Thoracic aorta (tissue), 2 donors: ENCODE data around the gene CTF1. TPM values are rescaled to one million over a fixed set of nuclear protein-coding genes. Genes with fewer than 3 reads are reported as not detected.
A peak's percentile ranks its signal among the peaks of the same experiment; 100 is the strongest.

Experiments
- ATAC-seq: fragments of 150-250 bp; one replicate; pipeline ENCODE4 v1.8.0; 2017; ENCODE audit warnings: low read depth; ENCODE audit not compliant: insufficient number of reproducible peaks, low FRiP score
- DNase-seq: peaks from one replicate; pipeline ENCODE4 v3.0.0-alpha.2; 2020; ENCODE audit warnings: low spot score
- H3K27ac ChIP-seq, 2 donors: fragments of 200-600 bp; sonication (generic); 1 replicate in 1 of 2; 2 replicates in 1 of 2; pipeline ENCODE4 v1.5.1; 2016; ENCODE audit warnings: mild to moderate bottlenecking in 2 of 2, moderate library complexity in 2 of 2
- H3K27me3 ChIP-seq: fragments of 200-600 bp; sonication (generic); replicated peaks from 2 replicates; pipeline ENCODE4 v1.6.0; 2016; ENCODE audit warnings: mild to moderate bottlenecking; ENCODE audit not compliant: insufficient read depth
- H3K36me3 ChIP-seq: fragments of 200-600 bp; sonication (generic); one replicate; pipeline ENCODE4 v1.5.1; 2016
- H3K4me1 ChIP-seq, 2 donors: fragments of 200-600 bp; sonication (generic); 1 replicate in 1 of 2; 2 replicates in 1 of 2; pipeline versions ENCODE4 v1.5.1 to v1.6.0; 2016; ENCODE audit warnings: low read depth in 2 of 2, mild to moderate bottlenecking in 1 of 2; ENCODE audit not compliant: control insufficient read depth in 1 of 2
- H3K4me3 ChIP-seq: fragments of 200-600 bp; sonication (generic); 2 replicates; pipeline ENCODE4 v1.5.1; 2016; ENCODE audit warnings: mild to moderate bottlenecking
- H3K9me3 ChIP-seq: fragments of 200-600 bp; sonication (generic); 2 replicates; pipeline ENCODE4 v1.5.1; 2016
- total RNA-seq, 2 donors: library from RNA; depleted of rRNA; stranded (reverse); fragments of >200 nt; gene quantifications; one replicate each; pipeline versions ENCODE4 v1.1.0 to v1.2.3, GENCODE V29; 2016
- TF ChIP-seq, protein P1 (sequence below): fragments of 200-600 bp; sonication (generic); IDR thresholded peaks from one replicate; pipeline ENCODE4 v1.5.1; 2019; ENCODE audit warnings: antibody characterized with exemption

The CTF1 gene
- total RNA-seq, 2 donors from 2014 or later = 3.8 TPM

DNA sequence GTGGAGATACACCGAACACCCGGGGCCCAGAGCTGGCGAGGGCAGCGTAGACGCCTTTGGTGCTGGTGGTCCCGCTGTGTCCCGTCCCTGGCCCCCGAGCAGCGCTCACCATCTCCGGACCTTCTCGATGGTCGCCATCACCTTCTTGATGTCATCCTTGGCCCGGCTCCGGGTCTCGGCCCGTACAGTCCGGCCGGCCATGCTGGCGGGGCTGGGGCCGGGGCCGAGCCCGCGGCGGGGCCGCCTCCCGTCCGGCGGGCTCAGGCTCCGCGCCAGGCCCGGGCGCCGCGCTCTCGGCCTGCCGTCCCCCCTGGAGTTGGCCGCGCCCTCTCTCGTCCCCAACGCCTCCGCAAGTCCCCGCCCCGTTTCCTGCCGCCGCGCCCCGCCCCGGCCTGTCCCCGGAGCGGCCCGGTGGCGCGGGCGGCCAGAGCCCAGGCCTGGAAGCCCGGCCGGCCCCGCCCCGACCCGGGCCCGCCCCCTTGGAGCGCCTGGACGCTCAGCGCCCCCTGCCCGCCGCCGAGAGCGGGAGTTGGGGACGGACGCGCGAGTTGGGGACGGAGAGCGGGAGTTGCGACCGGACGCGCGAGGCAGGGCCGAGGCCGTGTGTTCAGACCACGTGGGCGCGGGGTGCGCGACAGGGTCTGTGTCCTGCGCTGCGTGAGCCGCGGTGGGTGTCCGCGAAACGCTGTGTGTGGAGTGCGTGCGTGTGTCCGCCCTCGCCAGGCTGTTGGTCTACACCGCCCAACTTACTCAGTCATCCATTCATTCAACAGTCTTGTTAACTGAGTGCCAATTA lies 2.5 kb upstream of the CTF1 start, which contains the start of gene BCL7C:
TSS of gene BCL7C (minus strand) at position 334 of the 796 bp plus-strand sequence. CDS start at position 201, 133 bp downstream.
- Histone ChIP-seq H3K9me3 (no peaks in the 10 kb centered on the region), H3K4me1 (peaks cover 13 to 41% of the 10 kb centered on the region in 2 donors), H3K36me3 (peaks cover 9% of the 10 kb centered on the region), H3K4me3 (peak within 1 kb of the TSS; percentile 93), H3K27ac (peak within 1 kb of the TSS; percentile 96 to 100), H3K27me3 (no peaks in the 10 kb centered on the region)
- TF ChIP-seq, protein P1, sequence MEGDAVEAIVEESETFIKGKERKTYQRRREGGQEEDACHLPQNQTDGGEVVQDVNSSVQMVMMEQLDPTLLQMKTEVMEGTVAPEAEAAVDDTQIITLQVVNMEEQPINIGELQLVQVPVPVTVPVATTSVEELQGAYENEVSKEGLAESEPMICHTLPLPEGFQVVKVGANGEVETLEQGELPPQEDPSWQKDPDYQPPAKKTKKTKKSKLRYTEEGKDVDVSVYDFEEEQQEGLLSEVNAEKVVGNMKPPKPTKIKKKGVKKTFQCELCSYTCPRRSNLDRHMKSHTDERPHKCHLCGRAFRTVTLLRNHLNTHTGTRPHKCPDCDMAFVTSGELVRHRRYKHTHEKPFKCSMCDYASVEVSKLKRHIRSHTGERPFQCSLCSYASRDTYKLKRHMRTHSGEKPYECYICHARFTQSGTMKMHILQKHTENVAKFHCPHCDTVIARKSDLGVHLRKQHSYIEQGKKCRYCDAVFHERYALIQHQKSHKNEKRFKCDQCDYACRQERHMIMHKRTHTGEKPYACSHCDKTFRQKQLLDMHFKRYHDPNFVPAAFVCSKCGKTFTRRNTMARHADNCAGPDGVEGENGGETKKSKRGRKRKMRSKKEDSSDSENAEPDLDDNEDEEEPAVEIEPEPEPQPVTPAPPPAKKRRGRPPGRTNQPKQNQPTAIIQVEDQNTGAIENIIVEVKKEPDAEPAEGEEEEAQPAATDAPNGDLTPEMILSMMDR = peak; percentile 32
- peak; percentile 42 for ATAC-seq
- peak; percentile 60 for DNase-seq

DNA sequence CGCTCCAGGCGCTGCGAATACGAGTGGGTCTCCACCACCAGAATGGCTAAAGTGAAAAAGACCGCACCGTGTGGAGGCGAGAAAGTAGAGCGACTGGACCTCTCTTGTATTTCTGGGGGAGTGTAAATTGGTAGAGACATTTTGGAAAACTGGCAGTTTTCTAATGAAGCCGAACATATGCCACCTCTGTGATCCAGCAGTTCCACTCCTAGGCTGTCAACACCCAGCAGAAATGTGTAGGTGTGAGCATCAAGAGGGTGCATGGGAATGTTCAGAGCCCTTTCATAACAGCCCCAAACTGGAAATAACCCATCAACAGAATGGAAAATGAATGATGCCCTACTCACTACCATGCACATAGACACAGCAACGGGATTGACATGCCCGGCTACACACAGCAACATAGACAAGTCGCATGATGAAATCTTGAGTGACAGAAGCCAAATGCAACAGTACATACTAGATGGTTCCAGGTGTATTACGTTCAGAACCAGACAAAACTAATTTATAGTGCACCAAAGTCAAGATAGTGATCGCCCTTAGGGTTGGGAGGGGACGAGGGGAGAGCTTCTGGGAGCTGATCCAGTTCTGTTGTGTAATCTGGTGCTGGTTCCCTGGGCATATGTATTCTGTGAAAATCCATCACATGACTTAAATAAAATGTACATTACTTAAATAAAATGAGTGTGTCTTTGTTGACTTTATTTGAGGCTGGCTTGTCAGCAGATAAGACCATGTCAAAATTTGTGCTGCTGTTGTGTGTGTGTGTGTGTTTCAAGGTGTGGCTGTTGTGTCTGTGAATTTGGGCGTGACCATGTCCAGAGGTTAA lies 1.7 kb upstream of the CTF1 start:
- Histone ChIP-seq H3K27ac (peak overlapping the region; percentile 96 to 100), H3K9me3 (no peaks in the 10 kb centered on the region), H3K36me3 (peaks cover 6% of the 10 kb centered on the region), H3K4me1 (peaks cover 13 to 41% of the 10 kb centered on the region in 2 donors), H3K27me3 (no peaks in the 10 kb centered on the region), H3K4me3 (peak overlapping the region; percentile 93)
- ATAC-seq = no peak
- TF ChIP-seq, protein P1 = no peak
- DNase-seq = no peak

DNA sequence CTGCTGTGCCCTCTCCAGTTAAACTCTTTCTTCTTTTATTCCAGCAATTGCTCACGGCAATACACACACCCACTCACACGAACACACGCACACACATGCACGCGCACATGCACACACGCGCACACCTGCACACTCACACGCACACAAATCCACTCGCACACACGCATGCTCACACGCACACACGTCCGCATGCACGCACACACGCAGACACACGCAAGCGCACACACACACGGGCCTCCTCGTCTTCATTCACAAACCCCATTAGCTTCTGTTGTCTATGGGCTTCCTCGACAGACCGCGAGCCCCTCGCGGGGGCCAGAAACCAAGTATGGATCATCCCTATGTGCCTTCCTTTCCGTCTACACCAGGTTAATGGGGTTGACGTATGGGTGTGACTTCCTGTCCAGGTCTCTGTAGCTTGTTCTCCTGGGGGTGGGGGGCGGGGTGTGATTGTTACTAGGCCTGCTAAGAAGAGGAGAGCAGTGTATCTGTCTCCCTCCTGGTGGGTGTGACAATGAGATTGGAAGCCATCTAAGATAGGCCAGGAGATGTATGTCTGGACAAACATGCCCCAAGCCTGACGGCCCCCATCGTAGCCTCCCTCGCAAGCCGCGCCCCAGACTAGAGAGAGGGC lies 670 bp upstream of the CTF1 start:
- H3K9me3 ChIP-seq = no peaks in the 10 kb centered on the region
- peaks cover 6% of the 10 kb centered on the region for H3K36me3 ChIP-seq
- ATAC-seq (no peak), DNase-seq (no peak)
- peak overlapping the region; percentile 96 to 100 for H3K27ac ChIP-seq
- TF ChIP-seq, protein P1 = no peak
- H3K27me3 ChIP-seq = no peaks in the 10 kb centered on the region
- H3K4me1 ChIP-seq = peaks cover 13 to 41% of the 10 kb centered on the region in 2 donors
- H3K4me3 ChIP-seq = peak overlapping the region; percentile 73

DNA sequence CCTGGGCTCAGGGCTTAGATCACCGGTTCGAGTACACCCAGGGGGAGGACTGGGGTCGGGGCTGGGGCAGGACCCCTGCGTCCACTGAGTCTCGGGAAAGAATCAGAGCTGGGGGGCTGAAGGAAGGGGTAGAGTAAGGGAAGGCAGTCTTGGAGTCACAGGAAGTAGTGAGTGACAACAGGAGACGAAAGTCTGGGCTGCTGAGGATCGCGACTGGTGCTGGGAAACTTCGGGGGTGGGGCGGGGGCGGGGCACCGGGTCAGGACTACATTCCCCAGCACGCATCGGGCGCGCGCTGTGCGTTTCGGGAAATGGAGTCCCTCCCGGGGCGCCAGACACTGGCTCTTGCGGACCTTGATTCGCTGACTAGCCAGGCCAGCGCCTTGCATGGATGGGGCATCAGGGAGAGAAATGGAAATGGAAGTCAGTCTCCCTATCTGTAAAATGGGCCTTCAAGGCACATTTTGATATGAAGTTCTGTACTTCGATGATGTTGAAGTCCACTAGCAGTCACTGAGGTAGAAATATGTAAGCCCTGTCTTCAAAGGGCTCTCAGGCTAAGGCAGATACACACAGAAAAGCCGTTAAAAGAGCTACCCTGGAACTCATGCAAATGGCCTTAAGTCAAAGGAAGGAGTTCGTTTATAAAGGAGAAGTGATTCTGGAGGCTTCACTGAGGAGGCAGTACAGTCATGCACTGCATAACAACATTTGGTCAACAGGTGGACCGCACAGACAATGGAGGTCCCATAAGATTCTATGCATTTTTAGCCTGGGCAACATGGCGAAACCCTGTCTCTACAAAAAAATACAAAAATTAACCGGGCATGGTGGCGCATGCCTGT lies 697 bp downstream of the CTF1 start:
- Histone ChIP-seq H3K36me3 (no peaks in the 10 kb centered on the region), H3K9me3 (no peaks in the 10 kb centered on the region), H3K4me3 (peak overlapping the region; percentile 73), H3K4me1 (peaks cover 18 to 51% of the 10 kb centered on the region in 2 donors), H3K27ac (peak overlapping the region; percentile 96 to 100), H3K27me3 (no peaks in the 10 kb centered on the region)
- TF ChIP-seq, protein P1 = no peak
- peak; percentile 77 for DNase-seq
- ATAC-seq = peak; percentile 64
